HG02943 (cell line): Measurements from ENCODE around the gene ARHGAP9.
A peak's percentile ranks its signal among the peaks of the same experiment; 100 is the strongest.
"Not testable (repeated sequence)": the region's sequence is repeated elsewhere in the genome, so short reads cannot be mapped to it uniquely, and the experiment has no call there.

Experiments
- ATAC-seq: cut with Tn5 transposase; IDR thresholded peaks from one replicate; pipeline ENCODE4 v1.9.1; 2021; ENCODE audit warnings: mild to moderate bottlenecking, low read depth, moderate library complexity; ENCODE audit not compliant: unreplicated experiment

Gene ARHGAP9

DNA sequence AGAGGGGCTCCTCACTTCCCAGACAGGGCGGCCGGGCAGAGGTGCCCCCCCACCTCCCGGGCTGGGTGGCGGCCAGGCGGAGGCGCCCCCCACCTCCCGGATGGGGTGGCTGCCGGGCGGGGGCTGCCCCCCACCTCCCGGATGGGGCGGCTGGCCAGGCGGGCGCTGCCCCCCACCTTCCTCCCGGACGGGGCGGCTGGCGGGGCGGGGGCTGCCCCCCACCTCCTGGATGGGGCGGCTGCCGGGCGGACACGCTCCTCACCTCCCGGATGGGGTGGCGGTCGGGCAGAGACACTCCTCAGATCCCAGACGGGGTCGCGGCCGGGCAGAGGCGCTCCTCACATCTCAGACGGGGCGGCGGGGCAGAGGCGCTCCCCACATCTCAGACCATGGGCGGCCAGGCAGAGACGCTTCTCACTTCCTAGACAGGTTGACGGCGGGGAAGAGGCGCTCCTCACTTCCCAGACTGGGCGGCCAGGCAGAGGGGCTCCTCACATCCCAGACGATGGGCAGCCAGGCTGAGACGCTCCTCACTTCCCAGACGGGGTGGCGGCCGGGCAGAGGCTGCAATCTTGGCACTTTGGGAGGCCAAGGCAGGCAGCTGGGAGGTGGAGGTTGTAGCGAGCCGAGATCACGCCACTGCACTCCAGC, 15.5 kb upstream of the ARHGAP9 start:
- ATAC-seq: not testable (repeated sequence)

DNA sequence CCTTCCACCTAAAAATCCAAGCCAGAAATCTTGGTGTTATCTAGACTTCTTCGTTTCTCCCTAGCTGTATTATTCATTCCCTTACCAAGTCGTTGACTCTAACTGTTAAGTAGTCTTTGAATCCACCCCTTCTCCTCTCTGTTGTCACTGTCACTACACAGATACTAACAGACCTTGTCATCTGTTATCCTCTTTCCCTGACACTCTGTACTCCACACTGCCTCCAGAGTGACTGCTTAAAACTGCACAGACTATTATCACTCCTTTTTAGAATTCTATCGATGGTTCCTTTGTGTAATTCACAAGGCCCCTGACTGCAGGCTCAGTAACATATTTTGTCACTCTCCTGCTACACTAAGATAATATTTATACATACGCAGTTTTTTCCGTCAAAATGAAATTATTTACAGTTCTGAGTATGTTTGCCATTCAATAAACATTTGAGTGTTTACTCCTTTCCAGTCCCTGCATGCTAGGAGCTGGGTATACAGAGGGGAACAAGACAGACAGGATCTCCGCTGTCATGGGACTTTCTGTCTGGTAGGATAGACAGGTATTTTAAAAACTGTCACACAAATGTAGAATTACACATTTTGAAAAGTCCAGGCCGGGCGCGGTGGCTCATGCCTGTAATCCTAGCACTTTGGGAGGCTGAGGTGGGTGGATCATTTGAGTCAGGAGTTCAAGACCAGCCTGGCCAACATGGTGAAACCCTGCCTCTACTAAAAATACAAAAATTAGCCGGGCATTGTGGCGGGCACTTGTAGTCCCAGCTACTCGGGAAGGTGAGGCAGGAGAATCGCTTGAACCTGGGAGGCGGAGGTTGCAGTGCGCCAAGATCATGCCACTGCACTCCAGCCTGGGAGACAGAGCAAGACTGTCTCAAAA, 12.0 kb upstream of the ARHGAP9 start:
- no peak for ATAC-seq

DNA sequence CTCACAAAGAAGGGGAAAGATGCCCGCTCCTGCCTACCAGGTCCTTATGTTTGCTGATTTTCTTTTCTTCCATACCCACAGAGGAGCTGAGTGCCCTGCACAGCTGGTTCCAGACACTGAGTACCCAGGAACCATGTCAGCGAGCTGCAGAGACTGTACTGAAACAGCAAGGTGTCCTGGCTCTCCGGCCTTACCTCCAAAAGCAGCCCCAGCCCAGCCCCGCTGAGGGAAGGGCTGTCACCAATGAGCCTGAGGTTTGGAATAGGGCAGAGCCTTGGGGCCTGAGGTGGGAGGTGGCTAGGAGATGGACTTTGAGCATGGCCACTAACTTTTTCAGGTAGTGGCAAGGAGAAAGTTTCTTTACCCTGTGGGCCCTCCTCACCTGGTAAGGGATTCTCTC, 10.5 kb upstream of the ARHGAP9 start:
- ATAC-seq: no peak

DNA sequence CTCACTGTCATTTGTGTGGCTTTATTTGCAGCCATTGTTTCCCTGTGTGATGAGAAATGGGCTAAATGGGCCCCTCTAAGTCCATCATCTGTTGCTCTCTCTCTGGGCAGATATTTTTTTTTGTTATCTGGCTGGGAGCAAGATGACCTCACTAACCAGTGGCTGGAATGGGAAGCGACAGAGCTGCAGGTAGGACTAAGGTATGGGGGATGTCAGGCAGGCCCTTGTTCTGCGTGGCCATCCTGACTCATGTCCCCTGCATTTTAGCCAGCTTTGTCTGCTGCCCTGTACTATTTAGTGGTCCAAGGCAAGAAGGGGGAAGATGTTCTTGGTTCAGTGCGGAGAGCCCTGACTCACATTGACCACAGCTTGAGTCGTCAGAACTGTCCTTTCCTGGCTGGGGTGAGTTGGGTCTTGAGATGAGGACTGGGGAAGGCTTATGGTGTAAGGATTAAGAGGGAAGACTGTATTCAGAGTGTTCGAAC, 9.5 kb upstream of the ARHGAP9 start:
- no peak for ATAC-seq

DNA sequence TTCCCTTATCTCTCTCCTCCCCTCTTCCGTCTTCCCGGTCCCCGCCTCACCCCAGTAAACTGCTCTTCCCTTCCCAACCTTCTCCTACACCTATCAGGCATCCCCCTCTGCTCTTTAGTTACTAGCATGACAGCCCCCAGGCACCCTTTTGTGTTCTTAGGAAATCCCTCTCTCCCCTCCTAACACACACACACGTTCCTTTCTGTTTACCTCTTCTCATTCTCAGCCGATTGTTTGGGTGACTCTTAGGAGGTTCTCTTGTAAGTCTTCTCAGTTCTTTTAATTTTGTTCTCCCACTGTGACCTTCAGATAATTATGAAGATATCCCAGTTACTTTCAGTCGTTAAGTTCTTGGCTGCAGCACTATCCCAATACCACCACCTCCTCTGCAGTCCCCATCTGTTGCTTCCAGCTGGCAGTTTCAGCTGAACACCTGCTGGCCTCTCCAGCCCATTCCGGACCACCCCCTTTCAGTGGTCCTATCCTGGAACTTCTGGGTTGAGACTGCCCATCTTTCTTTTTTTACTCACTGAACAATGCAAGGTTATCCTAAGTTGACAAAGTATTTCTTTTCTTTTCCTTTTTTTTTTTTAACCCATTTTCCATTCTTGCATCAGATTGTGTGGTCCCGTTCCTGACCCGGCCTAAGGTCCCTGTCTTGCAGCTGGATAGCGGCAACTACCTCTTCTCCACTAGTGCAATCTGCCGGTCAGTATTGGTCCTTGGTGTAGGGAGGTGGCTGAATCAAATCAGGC, 8.9 kb upstream of the ARHGAP9 start:
- no peak for ATAC-seq

DNA sequence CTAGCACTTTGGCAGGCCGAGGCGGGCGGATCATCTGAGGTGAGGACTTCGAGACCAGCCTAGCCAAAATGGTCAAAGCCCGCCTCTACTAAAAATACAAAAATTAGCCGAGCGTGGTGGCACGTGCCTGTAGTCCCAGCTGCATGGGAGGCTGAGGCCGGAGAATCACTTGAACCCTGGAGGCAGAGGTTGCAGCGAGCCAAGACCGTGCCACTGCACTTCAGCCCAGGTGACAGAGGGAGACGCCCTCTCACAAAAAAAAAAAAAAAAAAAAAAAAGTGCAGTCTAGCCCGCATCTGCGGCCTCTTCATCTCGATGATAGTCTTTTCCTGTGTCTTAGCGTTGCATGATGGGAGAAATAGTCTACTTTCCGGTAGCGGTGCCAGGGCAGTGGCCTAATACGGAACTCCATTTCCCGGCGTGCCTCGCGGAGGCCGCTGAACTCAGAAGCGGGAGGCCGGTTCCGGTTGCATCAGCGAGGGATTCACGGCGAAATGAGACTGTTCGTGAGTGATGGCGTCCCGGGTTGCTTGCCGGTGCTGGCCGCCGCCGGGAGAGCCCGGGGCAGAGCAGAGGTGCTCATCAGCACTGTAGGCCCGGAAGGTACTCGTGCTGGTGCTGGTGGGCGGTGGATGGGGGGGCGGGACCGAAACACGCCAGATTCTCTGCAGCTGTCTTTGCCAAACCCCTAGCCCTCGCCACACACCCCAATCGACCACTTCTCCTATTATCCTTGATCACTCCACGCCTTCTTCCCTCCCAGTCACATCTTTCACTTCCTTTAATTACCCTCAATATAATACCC, 8.1 kb upstream of the ARHGAP9 start, which contains the start of gene MARS1:
Gene MARS1, plus strand, starts transcription at position 472 of the 805 bp plus-strand sequence. Its CDS starts 23 bp downstream, at position 495.
- ATAC-seq: peak; percentile 98

DNA sequence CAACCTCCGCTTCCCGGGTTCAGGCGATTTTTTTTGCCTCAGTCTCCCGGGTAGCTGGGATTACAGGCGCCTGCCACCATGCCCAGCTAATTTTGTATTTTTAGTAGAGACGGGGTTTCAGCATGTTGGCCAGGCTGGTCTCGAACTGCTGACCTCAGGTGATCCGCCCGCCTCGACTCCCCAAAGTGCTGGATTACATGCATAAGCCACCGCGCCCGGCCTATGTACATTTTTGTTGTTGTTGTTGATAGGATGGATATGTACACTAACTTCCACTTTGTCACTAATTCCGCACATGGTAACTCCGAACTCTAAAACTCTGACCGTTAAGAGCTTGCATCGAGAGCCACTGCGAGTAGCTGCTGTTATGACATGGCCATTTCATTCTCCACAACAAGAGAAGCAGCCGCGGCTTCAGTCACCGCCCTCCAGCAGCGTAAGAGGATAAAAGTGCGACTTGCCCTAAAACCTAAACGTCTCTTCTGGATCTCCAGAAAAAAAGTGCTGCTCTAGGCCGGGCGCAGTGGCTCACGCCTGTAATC, 7.5 kb upstream of the ARHGAP9 start:
- ATAC-seq: no peak

DNA sequence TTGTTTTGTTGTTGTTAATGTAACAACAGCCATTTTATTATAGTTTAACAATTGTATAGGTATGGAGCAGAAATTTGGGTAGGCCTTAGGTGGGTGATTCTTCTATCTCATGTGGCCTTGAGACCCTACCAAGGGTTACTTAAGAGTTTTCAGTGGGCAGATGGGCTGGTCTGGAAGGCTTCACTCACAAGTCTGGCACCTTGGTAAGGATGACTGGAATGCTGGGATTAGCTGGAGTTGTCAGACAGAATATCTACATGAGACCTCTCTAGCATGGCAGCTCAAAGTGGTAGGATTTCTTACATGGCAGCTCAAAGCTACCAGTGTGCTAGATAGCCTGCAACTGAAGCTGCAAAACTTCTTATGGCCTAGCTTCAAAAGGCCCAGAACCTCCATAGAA, 6.0 kb upstream of the ARHGAP9 start:
- no peak for ATAC-seq

DNA sequence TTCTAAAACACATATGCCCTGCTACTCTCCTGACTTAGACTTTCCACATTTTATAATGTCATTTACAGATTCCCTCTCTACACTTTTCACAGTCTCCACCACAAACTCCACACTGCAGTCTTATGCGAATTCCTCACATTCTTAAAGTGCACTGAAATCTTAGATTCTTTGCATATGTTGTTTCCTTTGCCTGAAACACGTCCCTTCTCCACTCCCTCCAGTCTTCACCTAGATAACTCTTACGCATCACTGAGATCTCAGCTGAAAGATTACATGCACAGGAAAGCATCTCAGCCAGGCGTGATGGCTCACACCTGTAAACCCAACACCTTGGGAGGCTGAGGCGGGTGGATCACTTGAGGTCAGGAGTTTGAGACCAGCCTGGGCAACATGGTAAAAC, 3.8 kb upstream of the ARHGAP9 start:
- no peak for ATAC-seq

DNA sequence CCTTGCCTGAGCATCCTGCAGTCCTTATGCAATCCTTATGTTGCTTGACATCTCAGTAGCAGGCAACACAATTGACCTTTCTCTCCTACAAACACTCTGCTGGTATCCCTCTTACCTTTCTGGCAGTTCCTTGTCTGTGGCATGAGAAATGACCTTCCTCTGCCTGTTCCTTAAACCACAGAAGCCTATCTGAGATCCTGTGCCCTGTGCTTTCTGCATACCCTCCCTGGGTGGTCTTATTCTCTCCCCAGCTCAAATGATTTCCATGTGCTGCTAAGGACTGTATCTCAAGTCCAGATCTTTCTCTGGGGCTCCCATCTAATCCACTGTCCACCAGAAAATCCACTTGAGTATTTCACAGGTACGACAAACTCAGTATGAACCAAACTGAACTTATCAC, 2.0 kb upstream of the ARHGAP9 start:
- no peak for ATAC-seq

DNA sequence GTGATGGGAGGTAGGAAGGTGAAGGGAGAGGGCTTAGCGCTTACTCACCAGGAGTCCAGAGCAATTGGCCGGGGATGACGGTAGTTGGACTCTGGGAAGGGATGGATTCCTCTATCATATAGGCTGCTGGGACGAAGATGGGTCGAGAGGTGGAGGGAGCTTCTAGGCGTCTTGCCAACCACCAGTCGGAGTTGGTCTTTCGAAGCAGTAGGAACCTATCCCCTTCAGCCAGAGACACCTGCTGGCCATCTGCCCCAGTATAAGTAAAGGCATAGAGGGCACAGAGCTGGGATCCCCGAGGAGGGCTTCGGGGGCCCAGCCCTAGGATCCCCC, 657 bp downstream of the ARHGAP9 start:
- no peak for ATAC-seq

DNA sequence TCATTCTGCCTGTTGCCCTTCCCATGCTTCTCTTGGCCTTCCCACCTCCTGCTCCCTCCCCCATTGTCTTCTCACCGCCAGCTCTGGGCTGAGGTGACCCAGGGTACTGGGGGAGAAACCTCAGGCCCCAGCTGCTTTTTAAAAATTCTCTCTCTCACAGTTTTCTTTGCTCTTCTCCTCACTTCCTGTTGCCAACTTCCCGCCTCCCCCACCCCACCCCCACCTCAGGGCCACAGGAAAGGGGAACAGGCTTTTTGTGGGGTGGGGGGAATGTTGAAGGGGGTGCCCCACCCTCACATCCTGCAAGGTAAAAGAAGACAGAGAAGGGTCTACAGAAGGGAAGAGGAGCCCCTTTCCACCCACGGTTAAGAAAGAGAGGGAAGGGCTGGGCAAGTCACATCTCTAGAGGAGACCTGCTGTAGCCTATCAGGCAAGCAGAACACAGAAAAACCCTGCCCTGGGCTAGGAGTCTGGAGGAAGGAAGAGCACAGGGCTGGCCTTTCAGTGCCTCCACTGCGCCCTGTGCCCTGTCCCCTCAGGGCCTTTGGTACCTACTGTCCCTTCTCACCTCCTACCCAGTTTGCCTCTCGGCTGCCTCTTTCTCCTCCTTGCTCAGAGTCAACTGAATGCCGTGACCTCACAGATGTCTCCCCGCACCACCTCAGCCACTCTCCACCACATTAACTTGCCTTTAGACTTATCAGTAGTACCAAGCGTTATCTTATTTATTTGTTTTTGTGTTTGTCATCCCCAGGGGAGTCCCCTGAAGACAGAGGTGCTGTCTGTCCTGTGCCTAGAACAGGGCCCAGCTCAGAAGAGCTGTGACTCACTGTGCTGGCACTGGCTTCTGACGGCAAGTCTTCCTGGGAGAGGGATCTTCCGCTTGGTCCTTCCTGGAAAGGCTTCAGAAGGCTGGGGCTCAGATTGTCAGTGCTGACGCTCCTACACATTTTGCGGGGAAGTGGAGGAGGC, 1.7 kb downstream of the ARHGAP9 start:
- no peak for ATAC-seq

DNA sequence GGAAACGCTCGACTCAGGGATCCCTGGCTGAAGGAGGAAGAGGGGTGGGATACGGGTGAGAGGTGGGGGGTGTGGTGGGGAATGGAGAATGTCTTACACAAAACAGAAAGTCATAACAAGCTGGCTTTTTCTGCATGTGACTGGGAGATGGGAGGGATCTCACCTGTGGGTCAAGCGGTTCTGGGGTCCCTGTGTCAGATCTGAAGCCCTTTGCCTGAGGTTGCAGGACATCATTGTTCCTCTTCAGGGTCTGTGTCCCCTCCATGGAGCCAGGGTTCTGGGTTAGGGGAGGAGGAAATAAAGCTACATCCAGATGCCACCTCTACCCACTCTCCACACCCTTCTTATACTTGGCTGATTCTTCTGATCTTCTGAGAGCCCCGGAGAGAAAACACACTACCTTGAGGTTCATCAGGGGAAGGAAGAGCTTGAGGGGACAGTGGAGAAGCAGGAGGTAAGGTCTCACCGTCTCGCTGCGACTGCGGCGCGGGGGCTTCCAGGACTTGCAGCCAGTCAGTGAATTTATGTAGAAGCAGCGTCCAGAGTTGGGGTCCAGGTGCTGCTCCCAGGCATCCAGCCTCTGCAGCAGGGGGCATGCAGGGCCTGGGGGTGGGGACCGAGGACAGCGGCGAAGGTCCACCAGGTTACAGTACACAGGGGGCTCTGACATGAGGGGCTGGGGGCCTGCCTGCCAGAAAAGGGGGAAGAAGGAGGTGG, 2.5 kb downstream of the ARHGAP9 start:
- no peak for ATAC-seq

DNA sequence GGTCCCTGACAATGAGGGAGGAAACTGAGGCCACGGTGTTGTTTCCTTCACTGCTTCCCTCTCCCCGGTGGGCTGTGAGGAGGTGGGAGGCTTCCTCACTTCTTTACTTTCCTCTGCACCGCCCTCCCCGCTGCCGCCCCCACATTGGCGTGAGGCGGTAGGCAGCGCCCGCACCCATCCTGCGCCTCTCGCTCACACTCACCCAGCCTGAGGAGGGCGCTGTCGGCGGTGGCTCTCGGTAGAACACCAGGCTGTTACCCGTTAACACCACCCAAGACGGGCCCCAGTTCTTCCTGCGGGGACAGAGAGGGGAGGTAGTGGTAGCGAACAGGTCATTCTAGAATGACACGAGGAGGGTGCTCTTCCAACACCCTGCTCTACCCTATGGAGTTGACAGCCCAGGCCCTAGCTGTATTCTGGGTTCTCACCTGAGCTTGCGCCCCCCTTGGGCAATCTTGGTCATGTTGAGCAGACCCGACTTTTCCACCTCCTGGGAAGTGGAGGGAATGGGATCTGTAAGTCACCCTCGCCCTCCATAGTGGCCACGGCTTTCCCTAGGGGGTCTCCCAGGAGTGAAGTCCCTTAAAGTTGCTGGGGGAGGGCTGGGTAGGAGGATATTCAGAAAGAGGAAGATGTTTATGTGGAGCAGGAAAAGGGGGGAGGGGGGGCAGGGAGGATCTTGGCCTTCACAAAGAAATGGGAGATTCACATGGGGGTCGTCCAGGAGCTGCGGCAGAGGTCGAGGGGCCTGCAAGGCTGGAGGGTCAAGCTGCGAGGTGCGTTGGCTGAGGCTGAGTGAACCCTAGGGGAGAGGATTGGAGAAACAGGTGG, 3.3 kb downstream of the ARHGAP9 start:
- no peak for ATAC-seq

DNA sequence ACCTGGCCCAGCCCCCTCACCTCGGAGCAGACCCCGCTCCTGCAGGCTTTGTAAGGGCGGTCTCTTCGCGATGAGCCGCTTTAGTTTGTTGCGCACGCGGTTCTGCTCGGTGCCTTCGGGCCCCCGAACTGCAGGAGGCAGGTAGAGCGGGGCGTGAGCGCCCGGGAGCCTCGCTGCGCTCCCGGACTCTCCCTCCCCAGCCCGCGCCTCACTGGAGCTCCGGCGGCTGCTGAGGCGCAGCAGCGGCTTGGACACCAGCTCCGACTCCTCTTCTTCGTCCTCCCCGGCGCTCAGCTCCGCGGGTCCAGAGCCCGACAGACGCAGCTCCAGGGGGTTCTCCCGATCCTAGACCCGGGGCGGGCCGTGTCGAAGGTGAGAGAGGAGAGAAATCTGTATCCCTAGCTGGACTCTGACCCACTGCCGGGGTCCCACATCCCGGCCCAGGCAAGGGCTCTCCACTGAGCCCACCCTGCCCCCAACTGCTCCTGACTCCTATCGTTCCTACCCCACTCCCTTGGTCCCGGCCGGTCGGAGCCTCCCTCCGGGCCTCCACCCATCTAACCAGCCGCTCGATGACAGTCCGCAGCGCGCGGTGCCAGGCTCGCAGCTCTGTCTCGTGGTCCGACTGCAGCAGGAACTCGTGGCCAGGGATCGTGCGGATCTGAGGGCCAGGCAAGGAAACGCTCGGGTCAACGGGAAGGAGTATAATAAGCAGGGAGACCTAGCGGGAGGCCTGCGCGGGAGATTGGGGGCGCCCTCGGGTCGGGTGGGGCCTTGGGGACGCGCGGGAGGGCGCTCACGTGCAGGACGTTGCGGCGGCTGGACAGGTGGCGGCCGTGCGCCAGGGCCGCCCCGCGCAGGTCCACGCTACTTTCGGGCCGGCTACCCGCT, 4.2 kb downstream of the ARHGAP9 start:
- no peak for ATAC-seq

DNA sequence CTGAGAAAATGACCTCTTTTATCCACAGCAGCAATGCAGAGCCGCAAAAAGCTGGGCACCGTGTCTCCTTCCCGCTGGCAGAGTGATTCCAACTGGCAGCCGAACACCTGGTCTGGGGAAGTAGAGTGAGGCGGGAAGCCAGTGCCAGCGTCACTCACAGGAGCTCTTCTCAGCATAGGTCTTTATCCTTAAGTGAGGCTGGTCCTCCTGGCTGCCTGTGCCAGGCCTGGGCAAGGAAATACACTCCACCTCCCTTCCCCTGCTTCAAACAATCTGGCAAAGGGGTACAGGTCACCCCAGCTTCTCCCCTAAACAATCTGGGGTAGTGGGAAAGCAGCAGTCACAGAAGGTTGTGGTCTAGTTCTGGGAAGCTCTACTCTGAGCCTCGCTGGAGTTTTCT, 4.8 kb downstream of the ARHGAP9 start:
- no peak for ATAC-seq
